HG03439 (cell line): Measurements from ENCODE around the gene ATRN.
"Not testable (repeated sequence)": the region's sequence is repeated elsewhere in the genome, so short reads cannot be mapped to it uniquely, and the experiment has no call there.

Experiments
- ATAC-seq: cut with Tn5 transposase; IDR thresholded peaks from one replicate; pipeline ENCODE4 v1.9.1; 2021; ENCODE audit warnings: mild to moderate bottlenecking, moderate library complexity; ENCODE audit not compliant: unreplicated experiment

The ATRN gene

GRCh38 chr20:3465301-3465700 is 5.5 kb upstream of the ATRN start:
- ATAC-seq = no peak

- no peak for ATAC-seq
These were observed 601 bp upstream of the ATRN start for GRCh38 chr20:3470208-3470626.

GRCh38 chr20:3471397-3472021 is 691 bp downstream of the ATRN start:
- ATAC-seq = peak; percentile 29

- no peak for ATAC-seq
These were observed 1.3 kb downstream of the ATRN start for GRCh38 chr20:3472105-3472504.

- no peak for ATAC-seq
These were observed 2.5 kb downstream of the ATRN start for GRCh38 chr20:3473324-3473723.

GRCh38 chr20:3473944-3474343 is 3.1 kb downstream of the ATRN start:
- ATAC-seq = no peak

- not testable (repeated sequence) for ATAC-seq
These were observed 6.4 kb downstream of the ATRN start for GRCh38 chr20:3477003-3477860.

- no peak for ATAC-seq
These were observed 7.2 kb downstream of the ATRN start for GRCh38 chr20:3477861-3478544.

GRCh38 chr20:3479025-3479424 is 8.2 kb downstream of the ATRN start:
- ATAC-seq = no peak

- ATAC-seq = no peak
These were observed 9.2 kb downstream of the ATRN start for GRCh38 chr20:3479759-3480615.

- ATAC-seq = no peak
These were observed 12.5 kb downstream of the ATRN start for GRCh38 chr20:3483309-3483708.

- ATAC-seq = no peak
These were observed 13.0 kb downstream of the ATRN start for GRCh38 chr20:3483784-3484183.

- no peak for ATAC-seq
These were observed 15.1 kb downstream of the ATRN start for GRCh38 chr20:3485913-3486312.

- no peak for ATAC-seq
These were observed 16.0 kb downstream of the ATRN start for GRCh38 chr20:3486850-3487249.

- no peak for ATAC-seq
These were observed 21.9 kb downstream of the ATRN start for GRCh38 chr20:3492669-3493068.

GRCh38 chr20:3494218-3494617 is 23.4 kb downstream of the ATRN start:
- ATAC-seq = no peak

- ATAC-seq = no peak
These were observed 32.1 kb downstream of the ATRN start for GRCh38 chr20:3502878-3503277.

- ATAC-seq = no peak
These were observed 34.3 kb downstream of the ATRN start for GRCh38 chr20:3505148-3505547.

- ATAC-seq = no peak
These were observed 38.2 kb downstream of the ATRN start for GRCh38 chr20:3509064-3509463.

- ATAC-seq = no peak
These were observed 39.3 kb downstream of the ATRN start for GRCh38 chr20:3510110-3510509.

GRCh38 chr20:3512239-3512638 is 41.4 kb downstream of the ATRN start:
- not testable (repeated sequence) for ATAC-seq
